Brain microvascular endothelial cell (primary cell): ENCODE measurements around the gene TMPRSS2.

Experiments
- DNase-seq: peaks from one replicate; pipeline ENCODE4 v3.0.0-alpha.2; 2020
- H3K27ac ChIP-seq: fragments of 250-450 bp; sonication (Bioruptor Pico); 2 replicates; pipeline ENCODE4 v1.5.1; 2020; ENCODE audit warnings: mild to moderate bottlenecking, moderate library complexity
- H3K27me3 ChIP-seq: fragments of 250-450 bp; sonication (Bioruptor Pico); replicated peaks from 2 replicates; pipeline ENCODE4 v1.5.1; 2020; ENCODE audit warnings: mild to moderate bottlenecking
- H3K36me3 ChIP-seq: fragments of 250-450 bp; sonication (Bioruptor Pico); replicated peaks from 2 replicates; pipeline ENCODE4 v1.5.1; 2020; ENCODE audit warnings: mild to moderate bottlenecking
- H3K4me3 ChIP-seq: 2 replicates; pipeline ENCODE4 v1.5.1; 2011; ENCODE audit warnings: low read depth, mild to moderate bottlenecking, control low read depth, low read length, moderate library complexity
- CTCF ChIP-seq: IDR thresholded peaks from 2 replicates; pipeline ENCODE4 v1.5.1; 2011; ENCODE audit warnings: low read depth, mild to moderate bottlenecking, moderate library complexity, low read length, control low read depth, inconsistent platforms; ENCODE audit errors: missing control alignments
- in situ Hi-C: cut with HindIII; loops from 2 replicates; pipeline ENCODE4 v1.10.0; 2017; ENCODE audit warnings: low sequenced_read_pairs, low pct_ligation_motif_present

TMPRSS2 gene

GRCh38 chr21:41529769-41530168 is 21.8 kb upstream of the TMPRSS2 start:
- no peak overlapping the region for H3K27ac ChIP-seq
- no peaks in the 10 kb centered on the region for H3K27me3 ChIP-seq
- TF ChIP-seq CTCF = no peak
- in situ Hi-C loops = no loop called here
- H3K4me3 ChIP-seq = no peak overlapping the region
- no peaks in the 10 kb centered on the region for H3K36me3 ChIP-seq
- no peak for DNase-seq

GRCh38 chr21:41526478-41527087 is 18.6 kb upstream of the TMPRSS2 start:
- no peaks in the 10 kb centered on the region for H3K27me3 ChIP-seq
- no peak overlapping the region for H3K27ac ChIP-seq
- H3K36me3 ChIP-seq = no peaks in the 10 kb centered on the region
- H3K4me3 ChIP-seq = no peak overlapping the region
- in situ Hi-C loops = no loop called here
- DNase-seq = no peak
- TF ChIP-seq CTCF = no peak

GRCh38 chr21:41523175-41523574 is 15.2 kb upstream of the TMPRSS2 start:
- DNase-seq = no peak
- no peaks in the 10 kb centered on the region for H3K36me3 ChIP-seq
- in situ Hi-C loops = no loop called here
- TF ChIP-seq CTCF = no peak
- H3K27me3 ChIP-seq = no peaks in the 10 kb centered on the region
- H3K27ac ChIP-seq = no peak overlapping the region
- no peak overlapping the region for H3K4me3 ChIP-seq

- Histone ChIP-seq H3K36me3 (no peaks in the 10 kb centered on the region), H3K27me3 (no peaks in the 10 kb centered on the region), H3K4me3 (no peak overlapping the region), H3K27ac (no peak overlapping the region)
- DNase-seq = no peak
- TF ChIP-seq CTCF = no peak
- in situ Hi-C loops = no loop called here
Observed at GRCh38 chr21:41521489-41522027, 13.6 kb upstream of the TMPRSS2 start.

GRCh38 chr21:41520560-41521442 is 12.8 kb upstream of the TMPRSS2 start:
- no peak for DNase-seq
- in situ Hi-C loops = no loop called here
- Histone ChIP-seq H3K4me3 (no peak overlapping the region), H3K27ac (no peak overlapping the region), H3K36me3 (no peaks in the 10 kb centered on the region), H3K27me3 (no peaks in the 10 kb centered on the region)
- TF ChIP-seq CTCF = no peak
